ENCODE measurements around the gene PPM1N.

Gene PPM1N

DNA sequence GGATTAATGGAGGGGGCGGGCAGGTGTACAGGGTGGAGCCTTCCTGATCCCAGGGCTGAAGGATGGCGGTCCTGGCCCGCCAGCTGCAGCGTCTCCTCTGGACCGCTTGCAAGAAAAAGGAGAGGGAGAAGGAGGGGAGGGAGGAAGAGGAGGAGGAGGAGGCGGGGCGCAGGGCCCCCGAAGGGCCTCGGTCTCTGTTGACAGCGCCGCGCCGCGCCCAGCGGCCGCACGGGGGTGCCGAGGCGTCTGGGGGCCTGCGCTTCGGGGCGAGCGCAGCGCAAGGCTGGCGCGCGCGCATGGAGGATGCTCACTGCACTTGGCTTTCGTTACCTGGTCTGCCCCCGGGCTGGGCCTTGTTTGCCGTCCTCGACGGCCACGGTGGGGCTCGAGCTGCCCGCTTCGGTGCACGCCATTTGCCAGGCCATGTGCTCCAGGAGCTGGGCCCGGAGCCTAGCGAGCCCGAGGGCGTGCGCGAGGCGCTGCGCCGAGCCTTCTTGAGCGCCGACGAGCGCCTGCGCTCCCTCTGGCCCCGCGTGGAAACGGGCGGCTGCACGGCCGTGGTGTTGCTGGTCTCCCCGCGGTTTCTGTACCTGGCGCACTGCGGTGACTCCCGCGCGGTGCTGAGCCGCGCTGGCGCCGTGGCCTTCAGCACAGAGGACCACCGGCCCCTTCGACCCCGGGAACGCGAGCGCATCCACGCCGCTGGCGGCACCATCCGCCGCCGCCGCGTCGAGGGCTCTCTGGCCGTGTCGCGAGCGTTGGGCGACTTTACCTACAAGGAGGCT is at the start of gene PPM1N:
TSS of gene PPM1N (plus strand) at position 33 of the 785 bp plus-strand sequence. CDS start at position 63, 30 bp downstream.
- no peak for DNase-seq (ENCODE audit: low spot score)

DNA sequence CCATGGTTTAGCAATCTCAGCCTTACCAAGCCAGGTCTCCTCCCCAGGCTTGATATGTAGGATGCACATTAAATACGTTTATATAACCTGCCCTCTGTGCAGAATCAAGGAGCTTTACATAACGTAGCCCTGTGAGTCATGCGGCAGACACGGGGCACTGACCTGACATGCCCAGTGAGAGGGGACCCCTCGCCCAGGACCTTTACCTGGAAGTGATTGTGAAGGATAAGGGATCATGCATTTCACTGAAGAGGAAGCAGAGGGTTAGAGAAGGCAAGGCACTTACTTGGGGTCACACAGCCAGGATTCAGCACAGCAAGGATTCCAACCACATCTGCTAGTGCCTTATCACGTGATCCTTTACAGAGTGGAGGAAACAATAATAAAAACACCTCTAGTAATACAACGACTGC is 49.4 kb upstream of the PPM1N start:
- DNase-seq (ENCODE audit: low spot score) = no peak

- DNase-seq (ENCODE audit: low spot score) = no peak
These were observed 48.3 kb upstream of the PPM1N start for GRCh38 chr19:45450012-45450333.

GRCh38 chr19:45451131-45451849 is 47.0 kb upstream of the PPM1N start:
- DNase-seq (ENCODE audit: low spot score) = no peak

GRCh38 chr19:45451850-45452387 is 46.3 kb upstream of the PPM1N start:
- no peak for DNase-seq (ENCODE audit: low spot score)

- peak; percentile 35 for DNase-seq (ENCODE audit: low spot score)
These were observed 42.3 kb upstream of the PPM1N start for GRCh38 chr19:45455707-45456499.

DNA sequence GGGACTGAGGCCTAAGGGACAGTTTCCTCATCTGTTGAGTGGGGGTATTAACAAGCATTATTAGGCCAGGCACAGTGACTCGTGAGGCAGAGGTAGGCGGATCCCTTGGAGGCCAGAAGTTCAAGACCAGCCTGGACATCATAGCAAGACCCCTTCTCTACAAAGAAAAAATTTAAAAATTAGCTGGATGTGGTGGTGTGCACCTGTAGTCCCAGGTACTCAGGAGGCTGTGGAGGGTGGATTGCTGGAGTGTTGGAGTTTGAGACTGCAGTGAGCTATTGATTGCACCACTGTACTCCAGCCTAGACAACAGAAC is 41.8 kb upstream of the PPM1N start:
- DNase-seq (ENCODE audit: low spot score) = no peak

GRCh38 chr19:45457776-45458175 is 40.5 kb upstream of the PPM1N start:
- no peak for DNase-seq (ENCODE audit: low spot score)

GRCh38 chr19:45460807-45461347 is 37.4 kb upstream of the PPM1N start:
- no peak for DNase-seq (ENCODE audit: low spot score)

DNA sequence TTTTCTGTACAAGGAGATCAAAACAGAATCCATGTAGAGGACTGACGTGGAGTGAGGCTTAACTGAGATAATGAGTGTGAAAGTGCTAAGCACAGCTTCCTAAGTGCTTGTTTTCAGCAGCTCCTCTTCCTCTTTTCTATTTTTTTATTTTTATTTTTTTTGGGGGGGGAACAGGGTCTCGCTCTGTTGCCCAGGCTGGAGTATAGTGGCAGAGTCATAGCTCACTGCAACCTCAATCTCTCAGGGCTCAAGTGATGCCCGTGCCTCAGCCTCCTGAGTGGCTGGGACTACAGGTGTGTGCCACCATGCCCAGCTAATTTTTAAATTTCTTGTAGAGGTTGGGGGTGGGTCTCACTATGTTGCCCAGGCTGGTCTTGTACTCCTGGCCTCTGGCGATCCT is 36.1 kb upstream of the PPM1N start:
- DNase-seq (ENCODE audit: low spot score) = no peak

DNA sequence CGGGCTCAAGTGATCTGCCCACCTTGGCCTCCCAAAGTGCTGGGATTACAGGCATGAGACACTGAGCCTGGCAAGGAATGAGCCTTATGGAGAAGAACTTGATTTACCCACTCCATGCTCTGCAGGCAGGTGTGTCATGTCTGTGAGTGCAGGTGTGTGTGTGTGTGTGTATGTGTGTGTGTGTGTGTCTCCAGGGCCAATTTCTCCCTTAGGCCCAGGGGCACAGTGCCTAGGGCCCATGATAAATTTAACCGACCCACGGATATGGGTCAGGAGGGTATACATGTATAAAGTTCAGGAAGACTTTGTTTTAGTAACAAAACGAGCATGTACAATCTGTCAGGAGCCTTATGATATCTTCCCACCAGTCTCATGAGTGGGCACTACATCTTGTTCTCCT is 35.0 kb upstream of the PPM1N start:
- DNase-seq (ENCODE audit: low spot score) = no peak

- no peak for DNase-seq (ENCODE audit: low spot score)
These were observed 34.0 kb upstream of the PPM1N start for GRCh38 chr19:45464274-45464673.

DNA sequence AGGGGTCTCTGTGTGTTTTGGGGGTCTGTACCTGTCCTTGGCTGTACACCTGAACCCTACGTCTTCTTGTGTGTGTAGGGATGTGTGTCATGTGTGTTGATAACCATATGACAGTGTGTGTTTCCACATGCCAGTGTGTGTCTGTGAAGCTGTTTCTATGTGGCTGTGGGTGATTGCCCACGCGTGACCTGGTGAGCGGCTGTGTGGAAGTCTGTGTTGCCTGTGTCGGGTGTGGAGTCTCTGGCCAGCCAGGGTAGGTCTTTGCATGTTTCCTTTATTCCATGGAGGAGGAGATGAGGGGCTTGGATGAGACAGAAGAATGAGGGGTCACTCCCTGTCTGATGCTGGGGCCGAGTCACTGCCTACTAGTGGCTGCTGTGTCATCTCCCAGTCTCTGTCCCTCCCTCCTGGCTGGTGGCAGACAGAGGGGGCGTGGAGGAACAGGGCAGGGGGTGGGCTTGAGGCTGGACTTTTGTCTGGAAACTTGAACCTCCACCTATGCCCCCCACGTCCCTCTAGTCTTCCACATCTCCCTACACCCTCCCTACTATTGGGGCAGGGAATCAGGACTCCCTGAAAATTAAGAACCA is 33.3 kb upstream of the PPM1N start:
- DNase-seq (ENCODE audit: low spot score) = no peak

- DNase-seq (ENCODE audit: low spot score) = peak; percentile 41
These were observed 31.2 kb upstream of the PPM1N start for GRCh38 chr19:45467115-45467455.

GRCh38 chr19:45467456-45468158 is 30.6 kb upstream of the PPM1N start, which contains the start of gene FOSB:
FOSB (plus strand) TSS chr19:45467996; CDS start chr19:45468587, 591 bp downstream.
- peak; percentile 97 for DNase-seq (ENCODE audit: low spot score)

DNA sequence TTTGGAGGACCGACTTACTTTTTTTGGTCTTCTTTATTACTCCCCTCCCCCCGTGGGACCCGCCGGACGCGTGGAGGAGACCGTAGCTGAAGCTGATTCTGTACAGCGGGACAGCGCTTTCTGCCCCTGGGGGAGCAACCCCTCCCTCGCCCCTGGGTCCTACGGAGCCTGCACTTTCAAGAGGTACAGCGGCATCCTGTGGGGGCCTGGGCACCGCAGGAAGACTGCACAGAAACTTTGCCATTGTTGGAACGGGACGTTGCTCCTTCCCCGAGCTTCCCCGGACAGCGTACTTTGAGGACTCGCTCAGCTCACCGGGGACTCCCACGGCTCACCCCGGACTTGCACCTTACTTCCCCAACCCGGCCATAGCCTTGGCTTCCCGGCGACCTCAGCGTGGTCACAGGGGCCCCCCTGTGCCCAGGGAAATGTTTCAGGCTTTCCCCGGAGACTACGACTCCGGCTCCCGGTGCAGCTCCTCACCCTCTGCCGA is 30.0 kb upstream of the PPM1N start:
- DNase-seq (ENCODE audit: low spot score) = no peak

DNA sequence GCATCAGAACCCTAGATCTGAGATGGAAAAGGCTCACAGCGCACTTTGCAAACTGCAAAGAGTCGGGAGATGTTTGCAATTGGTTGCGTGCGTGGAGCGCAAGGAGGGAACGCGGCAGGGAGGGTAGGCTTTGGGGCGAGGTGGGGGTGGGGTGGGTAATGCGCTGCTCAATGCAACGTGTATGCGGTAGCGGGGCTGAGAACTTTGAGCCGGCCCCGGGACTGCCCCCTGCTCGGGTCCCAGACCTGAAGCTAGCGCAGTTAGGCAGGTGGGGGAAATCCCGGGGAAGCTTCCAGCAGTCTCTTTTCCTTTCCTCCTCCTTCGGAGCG is 29.5 kb upstream of the PPM1N start:
- DNase-seq (ENCODE audit: low spot score) = no peak

GRCh38 chr19:45469132-45469944 is 28.9 kb upstream of the PPM1N start:
- peak; percentile 91 for DNase-seq (ENCODE audit: low spot score)

DNA sequence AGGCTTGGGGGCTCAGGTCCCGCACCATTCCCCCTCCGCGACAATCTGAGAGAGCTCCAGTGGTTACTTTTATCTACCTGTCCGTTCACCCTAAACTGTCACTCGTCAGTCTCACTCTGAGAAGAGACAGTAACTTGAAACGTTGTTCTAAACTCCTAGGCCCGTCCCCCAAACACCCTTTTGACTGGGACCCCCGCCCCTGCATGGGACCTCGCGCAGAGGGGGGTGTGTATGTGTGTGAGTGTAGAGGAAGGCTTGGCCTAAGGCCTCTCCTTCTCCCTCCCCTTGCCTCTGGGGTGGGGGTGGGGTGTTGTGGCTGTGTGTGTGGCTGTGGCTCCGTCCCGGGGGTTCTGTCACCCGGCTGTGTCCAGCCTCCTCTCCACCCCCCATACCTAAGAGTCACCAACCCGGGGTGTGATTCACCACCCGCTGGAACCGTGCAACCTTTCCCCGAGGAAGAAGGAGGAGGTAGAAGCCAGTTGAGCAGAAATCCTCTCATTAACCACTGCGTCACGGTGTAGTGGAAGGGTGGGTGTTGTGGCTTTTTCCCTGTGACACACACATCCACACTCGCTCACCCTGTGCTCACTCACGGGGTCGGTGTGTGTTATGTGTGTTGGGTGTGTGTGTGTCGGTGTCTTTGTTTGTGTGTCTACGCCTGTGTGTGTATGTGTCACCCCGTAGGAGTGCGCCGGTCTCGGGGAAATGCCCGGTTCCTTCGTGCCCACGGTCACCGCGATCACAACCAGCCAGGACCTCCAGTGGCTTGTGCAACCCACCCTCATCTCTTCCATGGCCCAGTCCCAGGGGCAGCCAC is 28.1 kb upstream of the PPM1N start:
- no peak for DNase-seq (ENCODE audit: low spot score)

DNA sequence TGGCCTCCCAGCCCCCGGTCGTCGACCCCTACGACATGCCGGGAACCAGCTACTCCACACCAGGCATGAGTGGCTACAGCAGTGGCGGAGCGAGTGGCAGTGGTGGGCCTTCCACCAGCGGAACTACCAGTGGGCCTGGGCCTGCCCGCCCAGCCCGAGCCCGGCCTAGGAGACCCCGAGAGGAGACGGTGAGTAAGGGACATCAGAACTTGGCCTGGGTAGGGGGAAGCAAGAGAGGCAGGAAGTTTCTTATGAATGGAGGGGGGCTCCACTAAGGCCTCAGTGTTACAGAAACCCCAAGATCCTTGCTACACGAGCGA is 27.5 kb upstream of the PPM1N start:
- no peak for DNase-seq (ENCODE audit: low spot score)

Data from hematopoietic multipotent progenitor cell treated with erythropoietin and hydrocortisone succinate and interleukin-3 and kit ligand, for 15 days (in vitro differentiated cells).